Suppressor macrophage treated with lipopolysaccharide for 4 hours (primary cell): Measurements from ENCODE around the gene SPR.

ENCODE experiments used
- DNase-seq: peaks from one replicate; pipeline ENCODE4 v3.0.0-alpha.2; 2020

Gene SPR

GRCh38 chr2:72887032-72887739, at the start of gene SPR:
Gene SPR (plus strand): TSS chr2:72887408. CDS start chr2:72887433, 25 bp downstream.
- peak; percentile 81 for DNase-seq

DNA sequence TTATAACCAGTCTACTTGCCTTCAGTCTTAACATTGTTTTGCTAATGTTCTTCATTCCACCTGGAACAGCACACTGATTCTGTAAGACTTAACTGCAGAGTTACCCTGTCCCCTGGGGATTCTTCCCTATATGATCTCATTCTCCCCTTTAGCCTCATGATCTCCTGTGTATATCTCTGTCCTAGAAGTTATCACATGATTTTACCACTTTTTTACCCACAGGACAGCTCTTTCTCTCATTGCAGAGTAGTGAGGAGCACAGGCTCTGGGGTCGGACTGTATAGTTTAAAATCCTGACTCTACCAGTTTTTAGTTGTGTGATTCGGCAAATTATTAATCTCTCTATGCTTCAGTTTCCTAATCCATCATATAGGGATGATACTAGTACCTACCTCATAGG, 47.1 kb upstream of the SPR start:
- no peak for DNase-seq

DNA sequence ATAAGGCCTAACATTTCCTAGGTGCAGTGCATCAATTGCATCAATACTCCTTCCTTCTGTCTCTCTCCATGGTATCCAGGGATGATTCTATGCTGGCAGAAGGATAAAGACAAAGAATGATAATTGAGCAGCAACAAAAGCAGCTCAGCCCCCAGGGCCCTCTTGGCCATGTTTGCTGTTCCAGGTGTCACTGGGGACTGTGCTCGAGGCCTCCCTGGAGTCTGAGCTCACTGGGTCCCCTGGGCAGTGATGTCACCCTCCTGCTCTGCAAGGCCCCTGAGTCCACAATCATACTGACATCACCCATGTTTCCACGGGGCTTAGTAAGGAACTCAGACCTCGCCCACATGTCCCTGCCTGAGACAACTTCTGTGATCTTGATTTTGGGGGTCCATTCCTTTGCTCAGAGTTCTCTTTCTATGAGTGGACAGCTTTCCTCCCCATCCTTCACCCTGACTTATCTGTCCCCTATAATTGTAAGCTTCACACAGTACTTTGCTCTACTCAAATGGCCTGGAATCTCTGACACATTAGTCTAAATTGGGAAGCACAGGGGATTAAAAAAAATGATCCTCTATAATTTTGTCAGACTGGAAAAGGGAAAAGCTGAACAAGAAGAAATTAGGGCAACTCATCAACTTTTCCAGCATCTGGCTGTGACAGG, 45.6 kb upstream of the SPR start:
- DNase-seq, result peak; percentile 5

DNA sequence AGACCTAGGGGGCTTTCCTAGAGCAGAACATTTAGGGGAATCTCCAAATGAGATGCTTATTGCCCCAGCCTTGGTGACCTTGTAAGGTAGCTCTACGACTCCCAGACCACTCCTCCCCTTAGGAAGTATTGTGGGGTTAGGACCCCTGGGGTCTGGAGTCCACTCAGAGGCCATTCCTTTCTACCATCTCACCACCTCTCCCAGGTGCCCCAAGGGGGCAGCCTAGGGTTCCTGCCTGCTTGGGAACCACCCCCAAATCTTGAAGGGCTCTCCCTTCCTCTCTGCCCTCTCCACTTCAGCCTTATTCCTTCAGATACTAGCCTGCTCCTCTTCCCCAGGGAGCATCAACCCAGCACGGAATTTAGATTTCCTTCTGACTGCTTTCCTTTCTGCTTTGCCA, 43.9 kb upstream of the SPR start:
- no peak for DNase-seq

DNA sequence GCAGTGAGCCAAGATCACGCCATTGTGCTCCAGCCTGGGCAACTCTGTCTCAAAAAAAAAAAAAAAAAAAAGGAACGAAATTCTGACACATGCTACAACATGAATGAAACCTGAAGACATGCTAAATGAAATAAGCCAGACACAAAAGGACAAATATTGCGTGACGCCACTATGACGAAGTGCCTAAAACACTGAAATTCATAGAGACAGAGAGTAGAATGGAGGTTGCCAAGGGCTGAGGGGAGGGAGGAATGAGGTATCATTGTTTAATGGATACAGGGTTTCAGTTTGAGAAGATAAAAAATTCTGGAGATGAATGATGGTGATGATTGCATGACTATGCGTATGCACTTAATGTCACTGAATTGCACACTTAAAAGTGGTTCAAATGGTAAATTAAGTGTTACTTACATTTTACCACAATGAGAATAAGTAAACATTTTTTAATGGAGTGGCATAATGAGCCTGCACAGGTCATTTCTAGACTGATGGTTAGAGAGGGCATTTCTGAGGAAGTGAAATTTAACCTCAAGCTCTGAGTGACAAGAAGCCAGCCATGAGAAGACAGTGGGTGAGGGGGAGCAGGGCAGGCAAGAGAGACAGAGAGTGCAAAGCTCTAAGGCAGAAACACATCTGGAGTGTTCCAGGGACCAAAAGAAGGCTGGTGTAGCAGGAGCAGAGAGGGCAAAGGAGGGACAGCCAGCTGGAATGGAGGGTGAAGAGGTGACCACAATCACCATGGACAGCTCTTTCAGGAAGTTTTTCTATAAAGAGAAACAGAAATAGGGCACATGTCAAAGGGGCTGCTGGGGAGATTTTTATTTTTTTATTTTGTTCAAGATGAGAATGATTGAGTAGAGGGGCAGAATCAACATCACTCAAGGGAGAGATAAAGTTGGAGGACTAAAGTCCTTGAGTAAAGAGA, 40.8 kb upstream of the SPR start:
- no peak for DNase-seq

DNA sequence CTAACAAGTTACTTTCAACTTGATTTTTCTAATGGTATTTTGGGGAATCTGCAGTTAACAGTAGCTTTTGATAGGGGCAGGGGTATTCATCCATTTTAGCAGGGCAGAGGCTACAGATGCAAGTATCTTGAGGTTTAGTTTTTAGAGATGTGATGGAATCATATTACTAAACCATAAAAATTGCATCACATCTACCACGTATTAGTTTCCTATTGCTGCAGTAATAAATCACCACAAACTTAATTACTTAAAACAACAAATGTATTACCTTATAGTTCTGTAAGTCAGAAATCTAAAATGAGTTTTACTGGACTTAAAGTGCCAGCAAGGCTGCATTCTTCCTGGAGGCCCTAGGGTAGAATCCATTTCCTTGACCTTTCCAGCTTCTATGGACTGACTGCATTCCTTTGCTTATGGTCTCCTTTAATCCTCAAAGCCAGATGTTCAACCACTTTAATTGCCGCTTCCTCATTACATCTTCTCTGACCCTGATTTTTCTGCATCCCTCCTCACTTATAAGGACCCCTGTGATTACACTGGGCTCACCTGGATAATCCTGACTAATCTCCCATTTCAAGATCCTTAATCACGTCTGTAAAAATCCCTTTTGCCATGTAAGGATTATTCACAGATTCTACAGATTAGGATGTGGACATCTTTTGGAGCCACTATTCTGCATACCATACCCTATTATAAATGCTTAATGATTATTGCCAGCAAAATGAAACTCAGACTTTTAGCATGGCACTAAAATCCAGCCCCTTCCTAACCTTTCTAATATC, 39.5 kb upstream of the SPR start:
- DNase-seq, result no peak

- no peak for DNase-seq
Measured at GRCh38 chr2:72848436-72849137, 38.6 kb upstream of the SPR start.

DNA sequence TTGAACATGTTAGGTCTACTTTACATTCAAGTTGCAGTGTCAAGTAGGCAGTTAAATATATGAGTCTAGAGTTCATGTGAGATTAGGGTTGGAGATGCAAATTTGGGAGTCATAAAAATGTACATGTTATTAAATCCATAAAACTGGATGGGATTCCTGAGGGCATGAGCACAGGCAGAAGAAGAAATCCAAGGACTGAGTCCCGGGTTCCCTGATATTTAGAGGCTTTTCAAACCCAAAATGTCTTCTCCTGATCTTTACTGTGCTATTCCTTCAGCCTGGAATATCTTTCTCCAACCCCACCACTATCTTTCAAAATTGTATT, 38.1 kb upstream of the SPR start:
- no peak for DNase-seq

DNA sequence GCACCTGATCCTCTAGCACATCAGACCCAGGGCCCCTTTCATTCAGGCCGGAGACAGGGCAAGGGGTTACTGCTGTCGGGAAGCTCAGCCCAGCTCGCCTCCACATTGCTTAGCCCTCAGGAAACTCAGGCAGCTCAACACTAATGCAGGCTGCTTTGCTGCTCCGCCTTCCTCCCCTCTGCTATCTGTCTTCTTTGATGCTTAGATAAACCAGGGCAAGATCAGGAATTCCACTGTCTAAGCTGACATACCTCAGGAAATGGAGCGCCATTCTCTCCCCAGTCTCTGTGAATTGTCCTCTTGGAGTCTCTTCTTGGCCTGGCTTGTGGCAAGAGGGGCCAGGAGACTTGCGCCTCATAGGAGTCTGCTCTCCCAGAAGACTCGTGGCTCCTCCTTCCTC, 35.9 kb upstream of the SPR start:
- DNase-seq, result no peak

DNA sequence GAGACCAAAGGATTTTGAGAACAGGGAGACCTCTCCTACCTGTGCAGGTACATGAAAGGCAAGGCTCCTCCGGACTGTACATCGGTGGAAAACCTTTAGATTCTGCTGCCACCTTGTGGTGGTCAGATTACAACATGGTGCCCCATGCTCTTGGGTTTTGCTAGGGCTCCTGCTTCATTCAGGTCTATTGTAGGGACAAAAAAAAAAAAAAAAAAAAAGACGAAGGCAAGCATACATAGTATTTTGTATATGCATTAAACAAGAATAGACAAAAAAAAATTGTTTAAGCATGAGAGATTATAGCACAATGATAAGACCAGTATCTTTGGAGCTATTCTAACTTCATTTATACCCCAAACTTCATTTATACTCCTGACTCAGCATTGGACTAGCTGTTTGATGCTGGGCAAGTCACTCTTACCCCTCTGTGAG, 27.4 kb upstream of the SPR start:
- peak; percentile 53 for DNase-seq

DNA sequence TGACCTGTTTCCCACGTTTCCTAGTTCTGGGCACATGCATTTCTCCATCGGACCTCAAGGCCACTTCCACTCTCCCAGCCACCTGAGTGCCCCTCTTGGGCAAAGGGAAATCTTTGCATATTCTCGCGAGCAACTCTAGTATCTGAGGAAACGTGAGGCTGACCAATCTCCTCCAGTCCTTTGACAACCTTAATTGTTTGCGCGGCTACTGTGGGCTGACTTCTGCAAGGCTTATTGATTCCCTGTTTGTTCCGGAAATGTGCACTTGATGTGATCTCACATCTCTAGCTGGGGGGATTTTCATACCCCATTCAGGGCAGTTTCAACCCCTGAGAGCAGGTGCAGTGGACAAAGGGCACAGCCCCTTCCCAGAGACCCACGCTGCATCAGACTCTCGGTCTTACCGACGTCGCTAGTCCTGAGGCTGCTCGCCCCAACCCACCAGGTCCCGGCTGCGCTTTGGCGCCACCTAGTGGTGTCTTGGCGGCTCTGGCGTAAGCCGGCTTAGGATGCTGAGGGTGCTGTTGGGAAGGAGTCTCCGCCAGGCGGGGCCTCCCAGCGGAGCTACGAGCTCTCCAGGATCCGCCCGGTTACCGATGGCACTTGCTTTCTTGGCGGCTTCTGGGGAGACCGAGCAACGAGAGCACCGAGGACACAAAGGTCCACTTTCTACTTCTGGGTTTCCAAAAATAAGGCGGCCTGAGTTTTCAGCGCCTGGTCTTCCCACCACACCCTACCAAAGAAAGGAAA, 24.8 kb upstream of the SPR start:
- DNase-seq, result peak; percentile 90

- no peak for DNase-seq
Measured at GRCh38 chr2:72863046-72863445, 24.2 kb upstream of the SPR start.

- DNase-seq, result no peak
Measured at GRCh38 chr2:72864500-72864899, 22.7 kb upstream of the SPR start.

- no peak for DNase-seq
Measured at GRCh38 chr2:72871060-72871459, 16.1 kb upstream of the SPR start.

GRCh38 chr2:72871880-72872279, 15.3 kb upstream of the SPR start:
- DNase-seq, result no peak

DNA sequence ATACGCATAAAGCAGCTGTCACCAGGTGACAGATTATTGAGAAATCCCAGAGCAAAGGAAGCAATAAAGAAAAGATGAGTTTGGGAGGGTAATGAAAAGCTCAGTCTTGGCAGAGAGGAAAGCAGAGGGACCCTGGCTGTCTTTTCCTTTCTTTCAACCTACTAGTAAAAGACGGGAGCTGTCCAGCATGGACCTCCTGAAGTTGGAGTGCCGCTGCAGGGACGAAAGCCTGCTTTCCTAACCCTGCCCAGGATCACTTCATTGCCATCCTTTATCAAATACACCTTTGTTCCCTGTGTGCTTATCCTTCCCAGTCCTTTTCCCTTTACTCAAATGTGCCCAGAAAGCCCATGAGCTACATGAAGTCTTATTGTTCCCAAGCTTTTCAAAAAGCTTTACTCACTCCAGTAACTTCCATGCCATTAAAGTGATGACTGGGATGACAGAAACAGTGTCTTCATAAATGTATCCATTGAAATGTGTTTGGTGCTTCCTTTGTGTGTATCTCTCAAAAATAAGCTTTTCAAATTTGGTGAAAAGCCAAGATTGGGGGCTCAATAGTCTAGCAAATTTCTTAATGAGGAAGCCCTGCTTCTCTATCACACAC, 3.7 kb upstream of the SPR start:
- peak; percentile 30 for DNase-seq

DNA sequence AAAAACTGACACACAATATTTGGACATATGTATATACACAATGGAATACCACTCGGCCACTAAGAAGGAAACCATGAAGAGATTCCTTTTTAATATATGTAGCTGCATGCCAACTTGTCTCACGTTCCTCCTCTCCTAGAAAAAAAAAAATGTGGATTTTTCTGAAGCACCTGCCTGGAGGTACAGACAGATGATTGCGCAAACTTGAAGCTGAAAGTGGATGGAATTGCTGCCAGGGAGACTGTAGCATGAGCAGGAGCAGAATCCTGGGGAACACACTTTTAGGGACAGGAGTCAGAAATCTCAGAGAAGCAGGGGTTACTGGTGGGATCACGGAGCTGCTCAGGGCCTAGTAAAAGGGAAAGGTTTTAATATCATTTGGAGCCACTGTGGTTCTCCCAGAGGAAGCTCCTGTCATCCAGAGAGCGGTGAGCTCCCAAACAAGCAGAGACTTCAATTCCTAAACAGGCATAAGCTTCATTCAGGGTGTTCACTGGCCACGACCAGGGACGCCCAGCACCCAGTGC, 640 bp upstream of the SPR start:
- DNase-seq, result no peak

GRCh38 chr2:72887740-72888437, 681 bp downstream of the SPR start:
- peak; percentile 86 for DNase-seq

- DNase-seq, result no peak
Measured at GRCh38 chr2:72888438-72889202, 1.4 kb downstream of the SPR start.
